ENCODE data around the gene TMEM108. TPM values are rescaled to one million over a fixed set of nuclear protein-coding genes. Genes with fewer than 3 reads are reported as not detected.

The TMEM108 gene
- polyA plus RNA-seq, 1 donor from 2014 or later, result not detected

DNA sequence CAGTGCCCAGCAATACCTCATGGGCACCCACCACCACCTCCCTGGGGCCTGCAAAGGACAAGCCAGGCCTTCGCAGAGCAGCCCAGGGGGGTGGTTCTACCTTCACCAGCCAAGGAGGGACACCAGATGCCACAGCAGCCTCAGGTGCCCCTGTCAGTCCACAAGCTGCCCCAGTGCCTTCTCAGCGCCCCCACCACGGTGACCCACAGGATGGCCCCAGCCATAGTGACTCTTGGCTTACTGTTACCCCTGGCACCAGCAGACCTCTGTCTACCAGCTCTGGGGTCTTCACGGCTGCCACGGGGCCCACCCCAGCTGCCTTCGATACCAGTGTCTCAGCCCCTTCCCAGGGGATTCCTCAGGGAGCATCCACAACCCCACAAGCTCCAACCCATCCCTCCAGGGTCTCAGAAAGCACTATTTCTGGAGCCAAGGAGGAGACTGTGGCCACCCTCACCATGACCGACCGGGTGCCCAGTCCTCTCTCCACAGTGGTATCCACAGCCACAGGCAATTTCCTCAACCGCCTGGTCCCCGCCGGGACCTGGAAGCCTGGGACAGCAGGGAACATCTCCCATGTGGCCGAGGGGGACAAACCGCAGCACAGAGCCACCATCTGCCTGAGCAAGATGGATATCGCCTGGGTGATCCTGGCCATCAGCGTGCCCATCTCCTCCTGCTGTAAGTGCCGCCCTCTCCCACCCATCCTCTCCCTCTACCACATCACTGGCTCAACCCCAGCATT, 342.5 kb downstream of the TMEM108 start:
- H3K36me3 Mint-ChIP-seq, result peaks cover under 1% of the 10 kb centered on the region
- H3K9me3 Mint-ChIP-seq, result no peaks in the 10 kb centered on the region
- no peak overlapping the region for H3K4me3 Mint-ChIP-seq
- peaks cover 0 to under 1% (median 0%) of the 10 kb centered on the region in 3 donors for H3K4me1 Mint-ChIP-seq
- peaks cover 8% of the 10 kb centered on the region for H3K27me3 Mint-ChIP-seq
- H3K27ac Mint-ChIP-seq, result no peak overlapping the region

DNA sequence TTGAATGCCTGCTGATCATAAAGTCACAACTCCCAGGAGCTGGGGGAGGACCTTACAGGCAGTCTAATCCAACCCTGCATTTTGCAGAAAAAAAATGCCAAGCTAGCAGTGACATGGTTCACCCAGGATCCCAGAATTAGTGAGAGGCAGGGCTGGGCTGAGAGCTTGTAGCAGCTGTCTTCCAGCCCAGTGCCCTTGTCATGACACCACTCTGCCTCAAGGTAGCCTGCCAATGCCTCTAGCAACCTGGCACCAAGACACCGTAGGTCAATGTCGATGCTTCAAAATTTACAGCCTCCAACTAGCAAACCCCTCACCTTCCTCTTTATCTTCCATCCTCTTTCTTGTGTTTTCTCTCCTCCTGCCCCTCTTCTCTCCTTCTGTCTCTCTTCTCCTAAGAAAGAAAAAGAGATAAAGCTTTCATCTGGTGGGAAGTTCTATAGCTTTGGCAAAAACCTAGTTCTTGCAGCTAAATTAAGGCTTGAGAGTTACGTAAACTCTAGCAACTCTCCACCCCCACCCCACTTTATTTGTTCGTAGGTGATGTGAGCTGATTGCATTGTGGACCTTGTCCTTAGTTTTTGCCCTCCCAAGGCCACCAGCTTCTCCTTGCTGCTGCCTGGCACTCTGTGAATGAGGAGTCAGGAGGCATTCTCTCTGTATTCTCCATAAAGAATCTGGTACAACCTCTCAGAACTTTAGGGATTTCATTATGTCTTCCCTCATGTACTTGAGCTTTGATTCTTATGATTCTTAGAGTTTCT, 343.3 kb downstream of the TMEM108 start:
- Mint-ChIP-seq H3K27me3 (peaks cover 9% of the 10 kb centered on the region), H3K27ac (no peak overlapping the region), H3K4me1 (peaks cover 3 to 4% (median 3%) of the 10 kb centered on the region in 3 donors), H3K36me3 (peaks cover 2% of the 10 kb centered on the region), H3K4me3 (no peak overlapping the region), H3K9me3 (no peaks in the 10 kb centered on the region)

DNA sequence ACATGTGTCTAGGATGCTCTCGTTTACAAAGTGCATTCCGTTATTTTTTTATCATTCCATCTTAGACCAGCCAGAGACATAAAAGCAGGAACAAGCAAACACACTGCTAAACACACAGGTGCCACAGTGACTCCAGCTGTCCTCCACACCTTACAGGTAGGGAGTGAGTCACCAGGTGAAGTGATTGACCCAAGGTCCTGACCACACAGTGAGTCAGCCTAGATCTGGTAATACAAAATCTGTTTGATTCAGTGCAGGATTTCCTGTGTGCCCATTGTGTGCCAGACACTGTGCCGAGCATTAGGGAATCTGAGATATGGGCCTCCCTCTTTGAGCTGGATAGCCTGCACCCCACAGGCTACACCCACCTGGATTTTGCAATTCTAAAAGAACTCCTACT, 345.0 kb downstream of the TMEM108 start:
- Mint-ChIP-seq H3K9me3 (no peaks in the 10 kb centered on the region), H3K27me3 (peaks cover 9% of the 10 kb centered on the region), H3K36me3 (peaks cover 2% of the 10 kb centered on the region), H3K4me3 (no peak overlapping the region), H3K27ac (no peak overlapping the region), H3K4me1 (peaks cover 3 to 5% (median 4%) of the 10 kb centered on the region in 3 donors)

DNA sequence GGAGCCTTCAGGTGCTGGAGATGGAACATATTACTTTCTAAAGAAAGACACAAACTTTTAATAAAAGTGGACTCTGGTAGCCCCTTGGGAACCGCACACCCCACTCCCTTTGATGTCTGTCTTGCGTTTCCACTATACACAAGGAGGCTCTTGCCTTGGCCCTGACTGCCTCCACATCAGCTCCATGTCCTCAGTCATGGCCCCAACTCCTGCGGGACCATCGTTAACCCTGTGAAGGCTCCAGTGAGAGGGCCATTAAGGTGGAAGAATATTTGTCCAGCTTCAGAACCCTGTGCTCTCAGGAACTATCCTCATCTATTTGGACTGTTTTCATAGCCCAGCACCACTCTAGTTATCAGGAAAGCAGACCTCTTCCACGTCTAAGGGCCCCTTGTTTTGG, 345.6 kb downstream of the TMEM108 start:
- Mint-ChIP-seq H3K36me3 (peaks cover 2% of the 10 kb centered on the region), H3K9me3 (no peaks in the 10 kb centered on the region), H3K4me1 (peaks cover 3 to 5% (median 4%) of the 10 kb centered on the region in 3 donors), H3K27ac (peak overlapping the region in 1 of 3 donors; percentile 12), H3K27me3 (peaks cover 9% of the 10 kb centered on the region), H3K4me3 (no peak overlapping the region)

DNA sequence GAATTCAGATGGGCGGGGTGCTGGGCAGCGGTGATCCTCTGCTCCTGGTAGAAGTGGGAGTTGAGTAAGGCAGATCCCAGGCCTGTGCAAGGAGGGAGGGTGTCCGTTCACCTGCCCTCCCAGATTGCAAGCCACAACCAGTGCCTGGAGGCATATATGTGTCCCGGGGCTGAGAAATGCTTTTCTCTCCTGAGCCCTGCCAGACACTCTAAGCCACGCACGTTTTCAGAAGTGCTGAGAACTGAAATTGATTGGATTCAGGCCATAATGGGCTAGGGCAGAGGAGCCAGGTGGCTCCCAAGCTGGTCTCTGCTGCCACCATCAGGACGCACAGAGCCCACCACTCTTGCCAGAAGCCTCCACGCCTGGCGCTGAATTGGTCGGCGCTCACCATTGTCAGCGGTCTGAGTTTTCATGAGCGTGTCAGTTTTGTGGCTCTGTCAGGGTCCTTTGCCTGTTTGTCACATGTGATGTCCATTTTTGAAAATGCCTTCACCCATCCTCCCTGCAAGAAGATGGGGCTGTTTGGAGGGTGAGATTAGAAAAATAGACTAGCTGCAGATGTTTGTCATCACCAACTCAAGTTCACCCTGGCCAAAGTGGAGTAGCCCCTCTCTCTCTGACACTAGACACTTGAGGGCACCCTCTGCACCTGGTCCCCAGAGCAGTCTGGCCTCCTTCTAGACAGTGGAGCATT, 346.3 kb downstream of the TMEM108 start:
- Mint-ChIP-seq H3K27ac (no peak overlapping the region), H3K4me1 (peaks cover 3 to 5% (median 4%) of the 10 kb centered on the region in 3 donors), H3K9me3 (no peaks in the 10 kb centered on the region), H3K4me3 (no peak overlapping the region), H3K36me3 (peaks cover 2% of the 10 kb centered on the region), H3K27me3 (peaks cover 9% of the 10 kb centered on the region)

DNA sequence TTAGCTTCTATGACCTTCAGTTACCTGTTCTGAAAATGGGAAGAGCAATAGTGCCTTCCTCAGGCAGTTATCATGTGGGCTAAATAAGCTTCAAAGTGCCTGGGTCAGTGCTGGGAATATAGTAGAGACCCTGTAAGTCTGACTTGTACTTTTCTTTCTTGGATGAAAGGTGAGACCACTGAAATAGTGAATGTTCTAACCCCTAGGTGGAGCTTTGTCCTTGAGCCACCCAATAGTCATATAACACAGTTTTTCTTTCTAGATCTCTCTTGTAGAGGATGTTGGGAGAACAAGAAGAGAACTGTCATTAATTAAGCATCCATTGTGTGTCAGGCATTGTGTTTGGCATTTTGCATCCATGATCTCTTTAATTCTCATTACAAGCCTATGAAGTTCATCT, 348.7 kb downstream of the TMEM108 start:
- Mint-ChIP-seq H3K9me3 (no peaks in the 10 kb centered on the region), H3K27ac (no peak overlapping the region), H3K4me3 (no peak overlapping the region), H3K4me1 (peaks cover 3 to 5% (median 4%) of the 10 kb centered on the region in 3 donors), H3K27me3 (peaks cover 9% of the 10 kb centered on the region), H3K36me3 (peaks cover 2% of the 10 kb centered on the region)

DNA sequence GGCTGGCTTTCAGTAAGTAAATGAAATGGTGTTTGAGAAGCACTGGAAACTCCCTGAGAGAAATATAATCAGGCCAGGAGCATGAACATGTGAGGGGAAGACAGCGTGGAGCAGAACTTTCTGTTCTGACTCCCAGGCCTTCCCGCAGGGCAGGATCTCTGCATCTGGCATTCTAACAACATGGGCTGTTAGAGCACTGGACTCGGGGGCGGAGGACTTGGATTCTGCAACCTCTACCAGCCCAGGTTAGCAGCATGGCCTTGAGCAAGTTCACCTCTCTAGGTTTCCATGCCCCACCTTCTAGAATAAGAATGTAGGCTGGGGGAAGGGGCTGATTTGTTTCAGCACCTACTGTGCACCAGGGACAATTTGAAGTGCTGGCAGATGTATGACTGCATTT, 349.1 kb downstream of the TMEM108 start:
- Mint-ChIP-seq H3K4me3 (no peak overlapping the region), H3K36me3 (peaks cover 2% of the 10 kb centered on the region), H3K9me3 (no peaks in the 10 kb centered on the region), H3K4me1 (peaks cover 3 to 5% (median 4%) of the 10 kb centered on the region in 3 donors), H3K27me3 (peaks cover 7% of the 10 kb centered on the region), H3K27ac (no peak overlapping the region)

DNA sequence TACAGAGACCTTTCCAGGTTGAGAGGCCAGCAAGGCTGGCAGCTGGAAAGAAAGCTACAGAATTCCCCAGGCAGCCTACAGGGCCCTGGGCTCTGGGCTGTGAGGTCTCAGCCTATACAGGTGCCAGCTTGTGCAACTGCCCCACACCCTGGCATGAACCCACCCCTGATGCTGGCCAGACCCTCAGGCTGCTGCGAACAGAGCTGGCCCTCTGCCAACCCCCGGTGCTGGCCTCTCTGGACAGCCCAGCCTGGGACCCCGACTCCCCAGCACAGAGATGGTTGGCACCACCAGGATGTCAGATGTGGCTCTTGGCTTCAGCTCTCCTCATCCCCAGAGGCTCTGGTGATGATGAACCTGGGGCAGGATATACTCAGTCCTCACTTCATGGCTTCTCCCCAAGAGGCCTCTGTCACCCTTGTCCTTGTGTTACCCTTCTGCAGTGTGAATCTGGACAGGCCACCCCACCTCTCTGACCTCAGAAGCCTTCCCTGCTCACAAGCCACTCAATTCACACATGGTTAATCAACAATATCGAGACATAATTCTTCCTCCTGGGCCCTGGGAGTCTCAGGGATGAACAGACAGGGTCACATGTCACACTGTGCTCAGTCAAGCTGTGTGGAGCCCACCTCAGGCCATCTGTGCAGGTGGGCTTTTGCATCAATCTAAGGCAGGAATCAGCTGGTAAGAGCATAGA, 350.7 kb downstream of the TMEM108 start:
- Mint-ChIP-seq H3K4me1 (peaks cover 3 to 5% (median 4%) of the 10 kb centered on the region in 3 donors), H3K4me3 (no peak overlapping the region), H3K27ac (no peak overlapping the region), H3K27me3 (peaks cover 5% of the 10 kb centered on the region), H3K9me3 (peaks cover 0 to 2% (median 0%) of the 10 kb centered on the region in 3 donors), H3K36me3 (peaks cover 2% of the 10 kb centered on the region)

DNA sequence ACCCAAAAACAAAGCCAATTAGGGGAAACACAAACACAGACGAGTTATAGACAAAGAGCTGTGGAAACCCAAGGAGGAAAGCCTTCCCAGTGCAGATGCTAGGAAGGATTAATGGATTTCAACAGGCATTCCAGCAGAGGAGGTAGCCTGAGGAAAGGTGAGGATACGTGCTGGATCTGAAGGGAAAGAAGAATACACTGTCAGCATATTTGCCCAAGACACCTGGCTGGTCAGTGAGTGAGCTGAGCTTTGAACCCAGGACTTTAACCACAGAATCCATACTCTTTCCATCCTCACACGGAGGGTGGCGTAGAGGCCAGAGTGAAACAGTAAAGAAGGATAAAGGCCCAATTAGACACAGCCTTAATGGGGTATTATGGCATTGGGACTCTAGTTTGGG, 352.5 kb downstream of the TMEM108 start:
- H3K4me3 Mint-ChIP-seq, result no peak overlapping the region
- H3K9me3 Mint-ChIP-seq, result peaks cover 0 to 2% (median 0%) of the 10 kb centered on the region in 3 donors
- no peak overlapping the region for H3K27ac Mint-ChIP-seq
- H3K36me3 Mint-ChIP-seq, result peaks cover 1% of the 10 kb centered on the region
- peaks cover under 1% of the 10 kb centered on the region for H3K27me3 Mint-ChIP-seq
- H3K4me1 Mint-ChIP-seq, result peaks cover 4 to 7% (median 6%) of the 10 kb centered on the region in 3 donors

DNA sequence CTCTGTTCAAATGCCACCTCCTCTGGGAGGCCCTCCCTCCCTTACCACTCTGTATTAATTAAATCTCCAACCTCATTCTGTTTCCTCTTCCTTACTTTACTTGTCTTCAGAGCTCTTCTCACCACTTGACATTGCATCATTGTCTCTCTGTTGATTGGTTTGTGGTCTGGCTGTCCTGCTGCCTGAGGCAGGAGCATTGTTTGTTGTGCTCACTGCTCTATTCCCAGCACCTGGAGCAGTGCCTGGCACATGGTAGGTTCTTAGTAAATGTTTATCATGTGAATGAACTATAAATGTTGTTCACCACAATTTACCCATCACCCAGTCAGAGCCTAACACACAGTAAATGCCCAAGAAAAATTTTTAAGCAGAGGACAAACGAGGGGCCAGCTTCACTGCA, 355.0 kb downstream of the TMEM108 start:
- Mint-ChIP-seq H3K4me1 (peaks cover 0 to 8% (median 2%) of the 10 kb centered on the region in 3 donors), H3K4me3 (no peak overlapping the region), H3K27ac (peak overlapping the region in 1 of 3 donors; percentile 41), H3K27me3 (no peaks in the 10 kb centered on the region), H3K36me3 (no peaks in the 10 kb centered on the region), H3K9me3 (peaks cover 0 to 2% (median 1%) of the 10 kb centered on the region in 3 donors)

DNA sequence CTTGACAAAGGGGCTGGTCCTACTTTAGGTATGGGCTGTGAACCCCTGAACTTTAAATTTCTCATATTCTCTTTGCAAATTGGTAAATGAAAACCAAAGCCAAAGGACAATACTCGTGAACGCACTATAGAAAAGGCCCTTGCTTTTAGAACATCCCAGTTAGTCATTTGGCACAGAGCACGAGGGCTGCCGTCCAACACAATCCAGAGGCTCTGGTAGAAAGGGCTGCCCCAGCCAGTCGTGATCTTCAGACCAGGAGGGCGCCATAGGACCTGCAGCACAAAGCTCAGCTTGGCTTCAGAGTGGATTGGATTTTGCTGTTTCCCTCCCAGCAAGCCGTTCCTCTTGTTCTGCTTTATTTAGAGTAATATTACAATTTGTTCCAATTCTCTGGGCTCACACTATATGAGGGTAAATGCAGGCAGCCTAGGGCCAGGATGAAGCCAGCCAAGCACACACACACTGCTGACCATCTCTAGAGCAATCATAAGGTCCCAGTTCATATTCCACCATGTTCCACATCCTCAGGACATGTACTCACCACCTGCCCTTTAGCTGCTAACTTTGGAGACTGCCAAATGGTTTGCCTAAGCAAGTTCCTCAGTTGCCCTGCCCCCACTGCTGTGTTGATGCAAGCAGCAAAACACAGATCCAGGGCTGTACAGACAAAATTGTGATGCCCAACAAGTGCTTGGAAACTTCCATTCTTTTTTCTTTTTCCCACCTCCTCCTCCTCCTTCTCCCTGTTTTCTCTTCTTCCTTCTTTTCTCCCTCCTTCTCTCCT, 355.7 kb downstream of the TMEM108 start:
- H3K4me3 Mint-ChIP-seq, result no peak overlapping the region
- H3K4me1 Mint-ChIP-seq, result peaks cover 0 to 8% (median 2%) of the 10 kb centered on the region in 3 donors
- H3K27ac Mint-ChIP-seq, result no peak overlapping the region
- no peaks in the 10 kb centered on the region for H3K36me3 Mint-ChIP-seq
- H3K9me3 Mint-ChIP-seq, result peaks cover 0 to 2% (median 1%) of the 10 kb centered on the region in 3 donors
- no peaks in the 10 kb centered on the region for H3K27me3 Mint-ChIP-seq

DNA sequence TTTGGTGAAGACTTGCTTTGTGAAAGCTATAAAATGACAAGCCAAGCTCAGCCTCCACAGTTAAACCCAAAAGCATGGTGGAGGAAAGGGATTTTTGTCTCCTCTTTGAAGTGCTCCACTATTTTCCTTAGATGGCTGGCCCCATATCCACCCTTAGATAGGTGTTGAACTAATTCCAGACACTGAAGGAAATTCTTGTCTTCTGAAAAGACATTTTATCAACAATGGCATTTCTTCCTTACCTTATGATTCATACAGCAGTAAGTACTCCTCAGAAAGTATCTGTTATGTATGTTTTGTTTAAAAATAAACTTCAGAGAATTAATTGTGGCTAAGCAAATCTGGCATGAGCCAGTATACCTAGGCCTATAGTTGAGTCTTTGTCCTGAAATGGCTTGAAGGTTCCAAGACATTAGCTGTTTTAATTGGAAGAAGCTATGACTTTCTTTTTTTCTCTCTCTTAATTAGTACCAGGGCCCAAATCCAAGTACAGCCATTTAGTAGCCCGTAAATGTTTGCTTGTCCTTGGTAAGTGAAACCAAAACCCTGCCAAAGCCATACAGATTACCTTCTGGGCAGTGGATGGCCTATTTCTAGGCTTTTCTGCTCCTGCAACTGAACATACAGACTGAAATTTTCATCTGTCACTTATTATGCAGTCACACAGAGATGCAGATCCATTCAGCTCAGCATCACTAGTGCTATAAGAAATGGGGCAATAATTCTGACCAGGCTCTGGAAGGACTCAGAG, 356.5 kb downstream of the TMEM108 start:
- Mint-ChIP-seq H3K9me3 (peaks cover 0 to 2% (median 1%) of the 10 kb centered on the region in 3 donors), H3K36me3 (no peaks in the 10 kb centered on the region), H3K4me3 (no peak overlapping the region), H3K4me1 (peaks cover 0 to 8% (median 2%) of the 10 kb centered on the region in 3 donors), H3K27me3 (no peaks in the 10 kb centered on the region), H3K27ac (no peak overlapping the region)

DNA sequence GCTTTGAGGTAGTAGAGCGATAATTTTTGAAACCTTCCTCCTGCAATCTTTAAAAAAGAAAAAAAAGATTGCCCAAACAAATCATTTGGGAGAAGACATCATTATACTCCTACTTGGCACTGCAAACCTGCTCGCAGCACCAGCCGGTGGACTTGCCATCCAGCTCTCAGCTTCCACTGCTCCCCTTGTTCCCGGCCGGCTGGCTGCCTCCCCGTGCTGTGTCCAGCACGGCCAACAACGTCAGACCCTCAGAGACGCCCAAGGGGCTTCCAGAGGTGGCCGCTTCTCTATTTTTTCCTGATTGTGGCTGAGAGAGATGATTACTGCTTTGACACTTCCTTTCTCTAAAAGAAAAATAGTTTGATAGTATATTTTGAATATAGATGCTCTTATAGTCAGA, 358.7 kb downstream of the TMEM108 start:
- Mint-ChIP-seq H3K4me1 (peaks cover 0 to 8% (median 2%) of the 10 kb centered on the region in 3 donors), H3K36me3 (no peaks in the 10 kb centered on the region), H3K9me3 (peaks cover 0 to 2% (median 1%) of the 10 kb centered on the region in 3 donors), H3K4me3 (no peak overlapping the region), H3K27me3 (no peaks in the 10 kb centered on the region), H3K27ac (no peak overlapping the region)
